Measurements from ENCODE around the gene RBMS3.
"Not testable (repeated sequence)": the region's sequence is repeated elsewhere in the genome, so short reads cannot be mapped to it uniquely, and the experiment has no call there.

Gene RBMS3

GRCh38 chr3:30034246-30034991, 753.5 kb downstream of the RBMS3 start:
- Histone ChIP-seq H3K4me1 (ENCODE audit: control insufficient read depth in 1 of 2, insufficient read depth in 2 of 2, low read length in 2 of 2) (no peaks in the 10 kb centered on the region), H3K36me3 (ENCODE audit: control insufficient read depth in 1 of 2, insufficient read depth in 2 of 2, low read length in 2 of 2) (no peaks in the 10 kb centered on the region), H3K9ac (ENCODE audit: low read depth in 1 of 2, low read length in 2 of 2) (no peak overlapping the region), H3K27me3 (ENCODE audit: control insufficient read depth in 1 of 2, insufficient read depth in 2 of 2, low read length in 2 of 2) (no peaks in the 10 kb centered on the region), H3K27ac (ENCODE audit: low read depth, low read length) (no peak overlapping the region), H3K9me3 (ENCODE audit: control insufficient read depth in 1 of 2, low read length in 2 of 2) (no peaks in the 10 kb centered on the region), H3K4me3 (ENCODE audit: low read depth in 1 of 2, low read length in 2 of 2) (no peak overlapping the region)

- no peaks in the 10 kb centered on the region for H3K36me3 ChIP-seq (ENCODE audit: control insufficient read depth in 1 of 2, insufficient read depth in 2 of 2, low read length in 2 of 2)
- no peak overlapping the region for H3K27ac ChIP-seq (ENCODE audit: low read depth, low read length)
- H3K27me3 ChIP-seq (ENCODE audit: control insufficient read depth in 1 of 2, insufficient read depth in 2 of 2, low read length in 2 of 2) = no peaks in the 10 kb centered on the region
- H3K4me1 ChIP-seq (ENCODE audit: control insufficient read depth in 1 of 2, insufficient read depth in 2 of 2, low read length in 2 of 2) = no peaks in the 10 kb centered on the region
- H3K4me3 ChIP-seq (ENCODE audit: low read depth in 1 of 2, low read length in 2 of 2) = no peak overlapping the region
- H3K9ac ChIP-seq (ENCODE audit: low read depth in 1 of 2, low read length in 2 of 2) = no peak overlapping the region
- H3K9me3 ChIP-seq (ENCODE audit: control insufficient read depth in 1 of 2, low read length in 2 of 2) = no peaks in the 10 kb centered on the region
Measured at GRCh38 chr3:30035935-30036567, 755.2 kb downstream of the RBMS3 start.

- Histone ChIP-seq H3K4me1 (ENCODE audit: control insufficient read depth in 1 of 2, insufficient read depth in 2 of 2, low read length in 2 of 2) (no peaks in the 10 kb centered on the region), H3K27me3 (ENCODE audit: control insufficient read depth in 1 of 2, insufficient read depth in 2 of 2, low read length in 2 of 2) (no peaks in the 10 kb centered on the region), H3K36me3 (ENCODE audit: control insufficient read depth in 1 of 2, insufficient read depth in 2 of 2, low read length in 2 of 2) (no peaks in the 10 kb centered on the region), H3K4me3 (ENCODE audit: low read depth in 1 of 2, low read length in 2 of 2) (no peak overlapping the region), H3K9ac (ENCODE audit: low read depth in 1 of 2, low read length in 2 of 2) (no peak overlapping the region), H3K27ac (ENCODE audit: low read depth, low read length) (no peak overlapping the region), H3K9me3 (ENCODE audit: control insufficient read depth in 1 of 2, low read length in 2 of 2) (no peaks in the 10 kb centered on the region)
Measured at GRCh38 chr3:30040126-30040525, 759.3 kb downstream of the RBMS3 start.

GRCh38 chr3:30041481-30041880, 760.6 kb downstream of the RBMS3 start:
- H3K36me3 ChIP-seq (ENCODE audit: control insufficient read depth in 1 of 2, insufficient read depth in 2 of 2, low read length in 2 of 2); H3K9ac ChIP-seq (ENCODE audit: low read depth in 1 of 2, low read length in 2 of 2); H3K4me1 ChIP-seq (ENCODE audit: control insufficient read depth in 1 of 2, insufficient read depth in 2 of 2, low read length in 2 of 2); H3K4me3 ChIP-seq (ENCODE audit: low read depth in 1 of 2, low read length in 2 of 2); H3K9me3 ChIP-seq (ENCODE audit: control insufficient read depth in 1 of 2, low read length in 2 of 2); H3K27ac ChIP-seq (ENCODE audit: low read depth, low read length); H3K27me3 ChIP-seq (ENCODE audit: control insufficient read depth in 1 of 2, insufficient read depth in 2 of 2, low read length in 2 of 2): not testable (repeated sequence)

- Histone ChIP-seq H3K4me1 (ENCODE audit: control insufficient read depth in 1 of 2, insufficient read depth in 2 of 2, low read length in 2 of 2) (no peaks in the 10 kb centered on the region), H3K4me3 (ENCODE audit: low read depth in 1 of 2, low read length in 2 of 2) (no peak overlapping the region), H3K9ac (ENCODE audit: low read depth in 1 of 2, low read length in 2 of 2) (no peak overlapping the region)
Measured at GRCh38 chr3:30042274-30042859, 761.5 kb downstream of the RBMS3 start.

GRCh38 chr3:30042916-30043555, 762.2 kb downstream of the RBMS3 start:
- H3K36me3 ChIP-seq (ENCODE audit: control insufficient read depth in 1 of 2, insufficient read depth in 2 of 2, low read length in 2 of 2) = no peaks in the 10 kb centered on the region
- H3K27ac ChIP-seq (ENCODE audit: low read depth, low read length) = no peak overlapping the region
- no peak overlapping the region for H3K9ac ChIP-seq (ENCODE audit: low read depth in 1 of 2, low read length in 2 of 2)
- H3K9me3 ChIP-seq (ENCODE audit: control insufficient read depth in 1 of 2, low read length in 2 of 2) = no peaks in the 10 kb centered on the region
- H3K4me1 ChIP-seq (ENCODE audit: control insufficient read depth in 1 of 2, insufficient read depth in 2 of 2, low read length in 2 of 2) = no peaks in the 10 kb centered on the region
- H3K27me3 ChIP-seq (ENCODE audit: control insufficient read depth in 1 of 2, insufficient read depth in 2 of 2, low read length in 2 of 2) = no peaks in the 10 kb centered on the region
- H3K4me3 ChIP-seq (ENCODE audit: low read depth in 1 of 2, low read length in 2 of 2) = no peak overlapping the region

More at GRCh38 chr3:30042274-30042859, 761.5 kb downstream of the RBMS3 start:
- no peaks in the 10 kb centered on the region for H3K9me3 ChIP-seq (ENCODE audit: control insufficient read depth in 1 of 2, low read length in 2 of 2)
- H3K27ac ChIP-seq (ENCODE audit: low read depth, low read length) = no peak overlapping the region
- no peaks in the 10 kb centered on the region for H3K27me3 ChIP-seq (ENCODE audit: control insufficient read depth in 1 of 2, insufficient read depth in 2 of 2, low read length in 2 of 2)
- no peaks in the 10 kb centered on the region for H3K36me3 ChIP-seq (ENCODE audit: control insufficient read depth in 1 of 2, insufficient read depth in 2 of 2, low read length in 2 of 2)

GRCh38 chr3:30044515-30044914, 763.6 kb downstream of the RBMS3 start:
- Histone ChIP-seq H3K36me3 (ENCODE audit: control insufficient read depth in 1 of 2, insufficient read depth in 2 of 2, low read length in 2 of 2) (no peaks in the 10 kb centered on the region), H3K4me1 (ENCODE audit: control insufficient read depth in 1 of 2, insufficient read depth in 2 of 2, low read length in 2 of 2) (no peaks in the 10 kb centered on the region), H3K27ac (ENCODE audit: low read depth, low read length) (no peak overlapping the region), H3K9ac (ENCODE audit: low read depth in 1 of 2, low read length in 2 of 2) (no peak overlapping the region), H3K9me3 (ENCODE audit: control insufficient read depth in 1 of 2, low read length in 2 of 2) (no peaks in the 10 kb centered on the region), H3K27me3 (ENCODE audit: control insufficient read depth in 1 of 2, insufficient read depth in 2 of 2, low read length in 2 of 2) (no peaks in the 10 kb centered on the region), H3K4me3 (ENCODE audit: low read depth in 1 of 2, low read length in 2 of 2) (no peak overlapping the region)

- no peak overlapping the region for H3K27ac ChIP-seq (ENCODE audit: low read depth, low read length)
- no peaks in the 10 kb centered on the region for H3K9me3 ChIP-seq (ENCODE audit: control insufficient read depth in 1 of 2, low read length in 2 of 2)
- H3K36me3 ChIP-seq (ENCODE audit: control insufficient read depth in 1 of 2, insufficient read depth in 2 of 2, low read length in 2 of 2) = no peaks in the 10 kb centered on the region
- H3K27me3 ChIP-seq (ENCODE audit: control insufficient read depth in 1 of 2, insufficient read depth in 2 of 2, low read length in 2 of 2) = no peaks in the 10 kb centered on the region
- no peak overlapping the region for H3K9ac ChIP-seq (ENCODE audit: low read depth in 1 of 2, low read length in 2 of 2)
- no peak overlapping the region for H3K4me3 ChIP-seq (ENCODE audit: low read depth in 1 of 2, low read length in 2 of 2)
- H3K4me1 ChIP-seq (ENCODE audit: control insufficient read depth in 1 of 2, insufficient read depth in 2 of 2, low read length in 2 of 2) = no peaks in the 10 kb centered on the region
Measured at GRCh38 chr3:30048431-30048830, 767.6 kb downstream of the RBMS3 start.

GRCh38 chr3:30050116-30050515, 769.2 kb downstream of the RBMS3 start:
- not testable (repeated sequence) for H3K9me3 ChIP-seq (ENCODE audit: control insufficient read depth in 1 of 2, low read length in 2 of 2); H3K27ac ChIP-seq (ENCODE audit: low read depth, low read length); H3K36me3 ChIP-seq (ENCODE audit: control insufficient read depth in 1 of 2, insufficient read depth in 2 of 2, low read length in 2 of 2); H3K27me3 ChIP-seq (ENCODE audit: control insufficient read depth in 1 of 2, insufficient read depth in 2 of 2, low read length in 2 of 2); H3K4me1 ChIP-seq (ENCODE audit: control insufficient read depth in 1 of 2, insufficient read depth in 2 of 2, low read length in 2 of 2); H3K9ac ChIP-seq (ENCODE audit: low read depth in 1 of 2, low read length in 2 of 2); H3K4me3 ChIP-seq (ENCODE audit: low read depth in 1 of 2, low read length in 2 of 2)

GRCh38 chr3:30059240-30059639, 778.4 kb downstream of the RBMS3 start:
- Histone ChIP-seq H3K9ac (ENCODE audit: low read depth in 1 of 2, low read length in 2 of 2) (no peak overlapping the region), H3K9me3 (ENCODE audit: control insufficient read depth in 1 of 2, low read length in 2 of 2) (no peaks in the 10 kb centered on the region), H3K27me3 (ENCODE audit: control insufficient read depth in 1 of 2, insufficient read depth in 2 of 2, low read length in 2 of 2) (no peaks in the 10 kb centered on the region)

More at GRCh38 chr3:30059240-30059639, 778.4 kb downstream of the RBMS3 start:
- no peaks in the 10 kb centered on the region for H3K4me1 ChIP-seq (ENCODE audit: control insufficient read depth in 1 of 2, insufficient read depth in 2 of 2, low read length in 2 of 2)
- H3K4me3 ChIP-seq (ENCODE audit: low read depth in 1 of 2, low read length in 2 of 2) = no peak overlapping the region
- H3K36me3 ChIP-seq (ENCODE audit: control insufficient read depth in 1 of 2, insufficient read depth in 2 of 2, low read length in 2 of 2) = no peaks in the 10 kb centered on the region
- H3K27ac ChIP-seq (ENCODE audit: low read depth, low read length) = no peak overlapping the region
